B cell (primary cell): Measurements from ENCODE around the gene SLC2A2. TPM values are rescaled to one million over a fixed set of nuclear protein-coding genes. Genes with fewer than 3 reads are reported as not detected.

Experiments used
- ATAC-seq: fragments of 200-7000 bp; cut with Tn5 transposase; one replicate; pipeline ENCODE4 v1.10.0; 2021; ENCODE audit warnings: low read depth, mild to moderate bottlenecking, moderate number of reproducible peaks, moderate library complexity
- CTCF ChIA-PET: fragments of 350-600 bp; sonication (Branson Sonifier 250); formaldehyde crosslinking; loops from one replicate; lab custom pipeline; 2021; ENCODE audit warnings: antibody characterized with exemption, inconsistent platforms; lab: Charles Lee
- POLR2A ChIA-PET: fragments of 350-600 bp; sonication (Branson Sonifier 250); formaldehyde crosslinking; loops from one replicate; lab custom pipeline; 2021; ENCODE audit warnings: antibody characterized with exemption; lab: Charles Lee
- DNase-seq: peaks from one replicate; pipeline ENCODE4 v3.0.0; 2013
- H2AFZ ChIP-seq: 2 replicates; pipeline ENCODE4 v1.6.1; 2012; ENCODE audit warnings: mild to moderate bottlenecking, low read depth, low read length; ENCODE audit not compliant: insufficient read depth, poor library complexity, severe bottlenecking
- H3K27ac ChIP-seq, 2 donors: 1 replicate in 1 of 2; 2 replicates in 1 of 2; pipeline ENCODE4 v1.5.1; 2012 to 2013; ENCODE audit warnings: low read length in 2 of 2, mild to moderate bottlenecking in 2 of 2, moderate library complexity in 1 of 2
- H3K27me3 ChIP-seq, 4 experiments: fragments of 200-600 bp in 1 of 4; sonication (generic) in 1 of 4; replicated peaks in 1 of 4; 1 replicate in 2 of 4; 2 replicates in 2 of 4; pipeline versions ENCODE4 v1.6.1 to v1.7.0; 2013 to 2016; ENCODE audit warnings: low read length in 3 of 4, mild to moderate bottlenecking in 2 of 4, mixed read lengths in 1 of 4, moderate library complexity in 1 of 4; ENCODE audit not compliant: insufficient read depth in 4 of 4, control insufficient read depth in 3 of 4; ENCODE audit errors: control extremely low read depth in 1 of 4
- H3K36me3 ChIP-seq, 2 experiments: replicated peaks in 1 of 2; 1 replicate in 1 of 2; 2 replicates in 1 of 2; pipeline versions ENCODE4 v1.6.1 to v1.7.1; 2013; ENCODE audit warnings: low read length in 1 of 2; ENCODE audit not compliant: insufficient read depth in 2 of 2, control insufficient read depth in 1 of 2; ENCODE audit errors: control extremely low read depth in 1 of 2, extremely low read depth in 1 of 2
- H3K4me1 ChIP-seq, 2 donors: fragments of 200-600 bp in 1 of 2; sonication (generic) in 1 of 2; 1 replicate in 1 of 2; 2 replicates in 1 of 2; pipeline versions ENCODE4 v1.5.1 to v1.6.1; 2013 to 2017; ENCODE audit warnings: low read length in 2 of 2; ENCODE audit not compliant: control insufficient read depth in 2 of 2, insufficient read depth in 2 of 2
- H3K4me2 ChIP-seq: replicated peaks from 2 replicates; pipeline ENCODE3; 2012; ENCODE audit warnings: mild to moderate bottlenecking, low read depth, low read length; ENCODE audit not compliant: poor library complexity, severe bottlenecking
- H3K4me3 ChIP-seq, 5 experiments: fragments of 200-600 bp in 1 of 5; sonication (generic) in 1 of 5; 1 replicate in 3 of 5; 2 replicates in 2 of 5; pipeline versions ENCODE4 v1.5.1 to v1.7.0; 2011 to 2016; ENCODE audit warnings: low read length in 4 of 5, mild to moderate bottlenecking in 4 of 5, low read depth in 2 of 5, control low read depth in 1 of 5, moderate library complexity in 1 of 5; ENCODE audit not compliant: insufficient read depth in 1 of 5; ENCODE audit errors: control extremely low read depth in 1 of 5, extremely low read depth in 1 of 5
- H3K79me2 ChIP-seq: fragments of 200-600 bp; sonication (generic); one replicate; pipeline ENCODE4 v1.6.0; 2016; ENCODE audit warnings: low read length; ENCODE audit not compliant: control insufficient read depth, insufficient read depth
- H3K9ac ChIP-seq: fragments of 200-600 bp; sonication (generic); 2 replicates; pipeline ENCODE4 v1.6.1; 2017; ENCODE audit warnings: mild to moderate bottlenecking, low read length, moderate library complexity
- H3K9me3 ChIP-seq, 3 donors: one replicate each; pipeline versions ENCODE4 v1.6.1 to v1.7.1; 2013; ENCODE audit warnings: low read length in 2 of 3; ENCODE audit not compliant: control insufficient read depth in 2 of 3, insufficient read depth in 1 of 3; ENCODE audit errors: control extremely low read depth in 1 of 3
- H4K20me1 ChIP-seq: 2 replicates; pipeline ENCODE4 v1.6.0; 2012; ENCODE audit warnings: mild to moderate bottlenecking, low read length; ENCODE audit not compliant: insufficient read depth, control insufficient read depth, poor library complexity, severe bottlenecking
- H3K27ac Mint-ChIP-seq: one replicate; pipeline ENCODE4 v1.8.0; 2021; ENCODE audit warnings: mixed read lengths
- H3K27me3 Mint-ChIP-seq: one replicate; pipeline ENCODE4 v1.8.0; 2021; ENCODE audit warnings: mixed read lengths
- H3K4me1 Mint-ChIP-seq: one replicate; pipeline ENCODE4 v1.8.0; 2021; ENCODE audit warnings: mixed read lengths
- H3K4me3 Mint-ChIP-seq: one replicate; pipeline ENCODE4 v1.8.0; 2021; ENCODE audit warnings: mixed read lengths
- H3K9me3 Mint-ChIP-seq: one replicate; pipeline ENCODE4 v1.8.0; 2022; ENCODE audit warnings: mixed read lengths; ENCODE audit not compliant: insufficient read depth
- CTCF ChIP-seq: fragments of 200-600 bp; IDR thresholded peaks from one replicate; pipeline ENCODE4 v1.8.0; 2022; ENCODE audit warnings: antibody characterized with exemption, mild to moderate bottlenecking
- EZH2 ChIP-seq: IDR thresholded peaks from 2 replicates; pipeline ENCODE4 v1.6.1; 2012; ENCODE audit warnings: borderline replicate concordance, low read depth, mild to moderate bottlenecking, moderate library complexity, low read length; ENCODE audit not compliant: insufficient read depth, poor library complexity, severe bottlenecking
- WGBS: methylation state at CpG from one replicate; pipeline ENCODE4 v1.1.5; 2013; ENCODE audit warnings: missing lambda C conversion rate; ENCODE audit not compliant: insufficient coverage; 5-methylcytosine and 5-hydroxymethylcytosine counted together
- intact Hi-C: fragments of 100-400 bp; cut with micrococcal nuclease; formaldehyde crosslinking; loops from one replicate; pipeline ENCODE4 v1.10.0; 2022
- polyA plus RNA-seq: library from polyadenylated mRNA; depleted of rRNA; stranded (reverse); fragments of >200 nt; gene quantifications from 2 replicates; pipeline ENCODE4 v1.2.3, GENCODE V29; 2012
- total RNA-seq, 2 donors: library from RNA; stranded (reverse); fragments of 120-200 nt in 1 of 2; gene quantifications; 1 replicate in 1 of 2; 2 replicates in 1 of 2; pipeline versions ENCODE4 v1.2.3 to v1.2.4, GENCODE V29; 2013 to 2022

The SLC2A2 gene
- total and polyA plus RNA-seq, 2 donors (not counting 1 experiment from before 2014, with no cell fraction given) = not detected

- no peaks in the 10 kb centered on the region for H4K20me1 ChIP-seq
- Mint-ChIP-seq H3K27me3 (no peaks in the 10 kb centered on the region), H3K4me3 (no peak overlapping the region), H3K27ac (no peak overlapping the region), H3K4me1 (no peaks in the 10 kb centered on the region), H3K9me3 (no peaks in the 10 kb centered on the region)
- no peaks in the 10 kb centered on the region for H3K27me3 ChIP-seq
- no peak overlapping the region for H3K27ac ChIP-seq
- no peak overlapping the region for H2AFZ ChIP-seq
- no peak overlapping the region for H3K4me2 ChIP-seq
- no peaks in the 10 kb centered on the region for H3K4me1 ChIP-seq
- no peak for ATAC-seq
- H3K79me2 ChIP-seq = no peaks in the 10 kb centered on the region
- no peak overlapping the region for H3K4me3 ChIP-seq
- POLR2A ChIA-PET = no interaction called here
- no peak for DNase-seq
- CTCF ChIA-PET = interaction anchor here (1.0 kb wide), 1 partner anchor 16 kb away, joined by 4 read pairs; no protein-coding TSS in a partner anchor
- TF ChIP-seq CTCF (no peak), EZH2 (no peak)
- intact Hi-C loops = no loop called here
- no peak overlapping the region for H3K9ac ChIP-seq
- no peaks in the 10 kb centered on the region for H3K9me3 ChIP-seq
- H3K36me3 ChIP-seq = no peaks in the 10 kb centered on the region
- 100% methylated on average over 1 of the region's 1 CpG for WGBS
Observed at GRCh38 chr3:171065732-171066131, 39.2 kb upstream of the SLC2A2 start.

GRCh38 chr3:171064461-171064860, 37.9 kb upstream of the SLC2A2 start:
- no peak overlapping the region for H3K4me3 ChIP-seq
- no peaks in the 10 kb centered on the region for H3K4me1 Mint-ChIP-seq
- no peaks in the 10 kb centered on the region for H3K4me1 ChIP-seq
- H3K9ac ChIP-seq = no peak overlapping the region
- H4K20me1 ChIP-seq = no peaks in the 10 kb centered on the region
- no peak overlapping the region for H2AFZ ChIP-seq
- H3K4me3 Mint-ChIP-seq = no peak overlapping the region
- ChIA-PET CTCF (no interaction called here), POLR2A (no interaction called here)
- no peak for TF ChIP-seq CTCF
- no peak for TF ChIP-seq EZH2
- H3K27ac ChIP-seq = no peak overlapping the region
- no peaks in the 10 kb centered on the region for H3K9me3 ChIP-seq
- H3K27me3 ChIP-seq = no peaks in the 10 kb centered on the region
- no peak overlapping the region for H3K27ac Mint-ChIP-seq
- no peaks in the 10 kb centered on the region for H3K27me3 Mint-ChIP-seq
- WGBS = 100% methylated on average over 1 of the region's 2 CpGs
- intact Hi-C loops = no loop called here
- no peak overlapping the region for H3K4me2 ChIP-seq
- DNase-seq = no peak
- H3K79me2 ChIP-seq = no peaks in the 10 kb centered on the region
- no peaks in the 10 kb centered on the region for H3K36me3 ChIP-seq
- no peak for ATAC-seq
- H3K9me3 Mint-ChIP-seq = no peaks in the 10 kb centered on the region
